Measurements from ENCODE around the gene LRRC27.

LRRC27 gene

GRCh38 chr10:132338876-132339275 lies 6.9 kb downstream of the LRRC27 start:
- no peak for TF ChIP-seq CTCF (IDR thresholded peaks at IDR 0.05; ENCODE audit: unreplicated experiment in 3 of 3)
- no peak overlapping the region for H3K27ac Mint-ChIP-seq
- peaks cover 11% of the 10 kb centered on the region for H3K4me1 Mint-ChIP-seq
- no peaks in the 10 kb centered on the region for H3K9me3 Mint-ChIP-seq
- no peaks in the 10 kb centered on the region for H3K27me3 Mint-ChIP-seq (ENCODE audit: low read depth)
- H3K36me3 Mint-ChIP-seq (ENCODE audit: low read depth), result peaks cover 46% of the 10 kb centered on the region
- no peak overlapping the region for H3K4me3 Mint-ChIP-seq

DNA sequence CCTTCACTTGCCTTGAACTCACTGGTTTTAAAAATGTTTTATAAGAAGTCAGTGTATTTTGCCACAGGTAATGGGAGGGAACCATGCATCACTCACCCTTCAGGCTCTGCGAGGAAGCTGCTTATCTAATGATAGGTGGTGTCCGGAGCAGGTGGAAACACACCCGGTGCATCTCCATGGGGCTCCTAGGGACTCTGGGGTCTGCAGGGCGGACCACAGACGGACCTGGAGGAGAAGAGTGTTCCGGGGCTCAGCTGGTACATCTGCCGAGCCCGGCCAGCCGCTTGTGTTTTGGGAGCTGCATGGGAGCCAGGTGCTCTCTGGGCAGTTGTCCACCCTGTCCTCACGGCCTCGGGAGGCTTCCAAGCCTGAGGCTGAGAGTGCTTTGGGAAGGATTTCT lies 7.3 kb downstream of the LRRC27 start:
- Mint-ChIP-seq H3K4me3 (no peak overlapping the region), H3K9me3 (no peaks in the 10 kb centered on the region), H3K36me3 (ENCODE audit: low read depth) (peaks cover 50% of the 10 kb centered on the region), H3K27ac (no peak overlapping the region), H3K4me1 (peaks cover 11% of the 10 kb centered on the region), H3K27me3 (ENCODE audit: low read depth) (no peaks in the 10 kb centered on the region)
- TF ChIP-seq CTCF (IDR thresholded peaks at IDR 0.05; ENCODE audit: unreplicated experiment in 3 of 3), result no peak

DNA sequence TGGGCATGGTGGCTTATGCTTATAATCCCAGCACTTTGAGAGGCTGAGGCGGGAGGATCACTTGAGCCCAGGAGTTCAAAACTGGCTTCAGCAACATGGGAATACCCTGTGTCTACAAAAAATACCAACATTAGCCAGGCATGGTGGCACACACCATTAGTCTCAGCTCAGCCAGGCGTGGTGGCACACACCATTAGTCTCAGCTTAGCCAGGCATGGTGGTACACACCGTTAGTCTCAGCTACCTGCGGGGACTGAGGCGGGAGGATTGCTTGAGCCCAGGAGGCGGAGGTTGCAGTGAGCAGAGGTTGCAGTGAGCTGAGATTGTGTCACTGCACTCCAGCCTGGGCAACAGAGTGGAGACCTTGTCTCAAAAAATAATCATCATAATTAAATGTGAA lies 9.0 kb downstream of the LRRC27 start:
- Mint-ChIP-seq H3K27me3 (ENCODE audit: low read depth) (no peaks in the 10 kb centered on the region), H3K9me3 (no peaks in the 10 kb centered on the region), H3K4me1 (peaks cover 11% of the 10 kb centered on the region), H3K36me3 (ENCODE audit: low read depth) (peaks cover 50% of the 10 kb centered on the region), H3K27ac (no peak overlapping the region), H3K4me3 (no peak overlapping the region)
- no peak for TF ChIP-seq CTCF (IDR thresholded peaks at IDR 0.05; ENCODE audit: unreplicated experiment in 3 of 3)

GRCh38 chr10:132341781-132342180 lies 9.8 kb downstream of the LRRC27 start:
- Mint-ChIP-seq H3K27me3 (ENCODE audit: low read depth) (no peaks in the 10 kb centered on the region), H3K4me3 (no peak overlapping the region), H3K4me1 (peaks cover 9% of the 10 kb centered on the region), H3K36me3 (ENCODE audit: low read depth) (peaks cover 52% of the 10 kb centered on the region), H3K27ac (no peak overlapping the region), H3K9me3 (no peaks in the 10 kb centered on the region)
- TF ChIP-seq CTCF (IDR thresholded peaks at IDR 0.05; ENCODE audit: unreplicated experiment in 3 of 3), result no peak

DNA sequence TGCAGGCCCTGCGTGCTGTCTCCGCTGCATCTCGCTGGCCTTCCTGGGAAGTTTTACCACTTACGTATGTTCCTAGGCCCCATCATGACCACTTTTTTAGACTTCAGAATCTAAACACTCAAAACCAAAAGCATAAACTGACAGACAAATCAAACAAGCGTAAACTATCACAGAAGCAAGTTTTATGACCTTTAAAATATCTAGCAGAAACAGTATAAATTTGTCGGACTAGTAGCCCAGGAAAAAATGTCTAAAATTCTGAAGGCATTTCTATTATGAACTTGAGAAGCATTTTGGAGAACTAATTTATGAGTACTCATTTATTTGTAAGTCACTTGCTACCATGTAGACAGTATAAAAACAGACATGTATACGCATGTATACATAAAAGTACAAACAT lies 10.6 kb downstream of the LRRC27 start:
- H3K27me3 Mint-ChIP-seq (ENCODE audit: low read depth), result no peaks in the 10 kb centered on the region
- no peak overlapping the region for H3K4me3 Mint-ChIP-seq
- TF ChIP-seq CTCF (IDR thresholded peaks at IDR 0.05; ENCODE audit: unreplicated experiment in 3 of 3), result no peak
- H3K4me1 Mint-ChIP-seq, result peaks cover 1% of the 10 kb centered on the region
- H3K36me3 Mint-ChIP-seq (ENCODE audit: low read depth), result peaks cover 52% of the 10 kb centered on the region
- H3K9me3 Mint-ChIP-seq, result no peaks in the 10 kb centered on the region
- no peak overlapping the region for H3K27ac Mint-ChIP-seq

DNA sequence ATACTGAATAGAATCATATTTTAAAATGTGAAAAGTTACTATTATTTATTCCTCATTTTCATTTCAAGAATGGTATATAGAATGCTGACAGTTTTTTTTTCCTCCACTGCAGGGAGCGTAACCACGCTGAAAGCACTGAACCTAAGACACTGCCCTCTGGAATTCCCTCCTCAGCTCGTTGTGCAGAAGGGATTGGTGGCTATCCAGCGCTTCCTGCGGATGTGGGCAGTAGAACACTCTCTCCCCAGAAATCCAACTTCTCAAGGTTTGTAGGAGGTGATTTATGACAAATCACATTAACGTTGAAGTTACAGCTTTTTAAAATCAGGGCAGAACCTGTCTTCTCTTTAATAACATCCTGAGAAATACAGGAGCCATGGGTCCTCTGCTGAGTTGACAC lies 12.4 kb downstream of the LRRC27 start:
- Mint-ChIP-seq H3K4me3 (no peak overlapping the region), H3K4me1 (no peaks in the 10 kb centered on the region), H3K36me3 (ENCODE audit: low read depth) (peaks cover 62% of the 10 kb centered on the region), H3K27me3 (ENCODE audit: low read depth) (no peaks in the 10 kb centered on the region), H3K27ac (no peak overlapping the region), H3K9me3 (no peaks in the 10 kb centered on the region)
- TF ChIP-seq CTCF (IDR thresholded peaks at IDR 0.05; ENCODE audit: unreplicated experiment in 3 of 3), result no peak
